HCEC 1CT (cell line): Measurements from ENCODE around the gene CD2AP.
A peak's percentile ranks its signal among the peaks of the same experiment; 100 is the strongest.
"Not testable (repeated sequence)": the region's sequence is repeated elsewhere in the genome, so short reads cannot be mapped to it uniquely, and the experiment has no call there.

Experiments
- DNase-seq: peaks from one replicate; pipeline ENCODE4 v3.0.0-alpha.2; 2017

Gene CD2AP

GRCh38 chr6:47574789-47575188 lies 97.2 kb downstream of the CD2AP start:
- no peak for DNase-seq

GRCh38 chr6:47579040-47579439 lies 101.5 kb downstream of the CD2AP start:
- no peak for DNase-seq

DNA sequence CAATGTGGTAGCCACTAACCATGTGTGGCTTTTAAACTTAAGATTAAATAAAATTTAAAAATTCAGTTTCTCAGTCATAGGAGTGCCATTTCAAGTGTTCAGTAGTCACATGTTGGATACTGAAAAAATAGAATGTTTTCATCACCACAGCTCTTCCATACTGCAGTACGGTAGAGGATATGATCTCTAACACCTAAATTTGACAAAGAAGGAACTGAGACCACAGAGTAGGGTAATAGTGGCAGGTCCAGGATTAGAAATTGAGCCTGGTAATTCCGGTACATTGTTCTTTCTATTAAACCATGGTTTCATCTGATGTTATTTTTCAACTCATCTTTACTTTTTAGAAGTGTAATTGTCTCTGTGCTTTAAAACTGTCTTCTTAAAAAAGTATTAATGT lies 104.0 kb downstream of the CD2AP start:
- no peak for DNase-seq

DNA sequence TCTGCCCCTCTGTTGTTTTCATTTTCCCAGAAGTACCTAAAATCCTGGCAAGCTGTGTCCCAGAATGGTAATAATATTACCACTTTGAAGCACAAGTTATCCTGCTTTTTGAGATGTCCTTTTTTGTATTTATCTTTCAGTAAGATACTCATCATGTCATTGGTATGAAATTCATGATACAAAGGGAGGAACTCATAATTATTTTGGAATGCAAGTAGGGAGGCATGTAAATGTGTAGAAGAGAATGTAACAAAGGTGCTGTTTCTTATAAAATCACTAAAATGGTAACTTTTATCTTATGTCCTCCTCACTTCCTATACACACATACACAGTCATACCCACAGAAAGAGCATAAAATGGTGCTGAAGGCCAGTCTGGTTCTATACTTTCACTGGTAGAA lies 109.9 kb downstream of the CD2AP start:
- peak; percentile 45 for DNase-seq

DNA sequence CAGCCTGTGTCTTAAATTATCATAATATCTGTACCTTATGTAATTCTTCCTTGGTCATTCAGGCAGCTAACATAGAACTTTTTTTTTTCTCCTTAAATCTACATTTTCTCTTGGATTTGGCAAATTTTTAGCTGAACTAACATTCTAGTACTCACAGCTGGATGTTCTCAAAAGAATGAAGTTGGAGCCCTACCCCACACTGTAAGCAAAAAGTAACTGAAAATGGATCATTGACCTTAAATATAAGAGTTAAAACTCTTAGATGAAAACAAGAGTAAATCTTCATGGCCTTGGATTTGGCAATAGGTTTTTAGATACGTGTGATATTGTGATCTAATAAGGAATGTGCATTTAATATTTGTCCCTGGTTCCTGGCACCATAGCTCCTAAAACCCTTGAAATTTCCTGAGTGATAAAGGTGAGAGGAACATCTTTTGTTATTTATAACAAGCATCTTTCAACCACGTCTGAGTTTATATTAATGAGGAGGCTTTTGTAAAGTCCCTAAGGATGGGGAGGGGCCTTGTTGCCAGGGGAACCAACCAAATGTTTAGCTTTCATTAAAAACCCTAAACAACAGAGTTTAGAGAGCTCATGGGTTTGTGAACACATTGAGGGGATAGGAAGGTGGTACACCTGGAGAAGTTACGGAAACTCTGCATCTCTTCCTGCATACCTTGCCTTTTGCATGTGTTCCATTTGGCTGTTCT lies 114.7 kb downstream of the CD2AP start:
- no peak for DNase-seq

GRCh38 chr6:47593979-47594378 lies 116.4 kb downstream of the CD2AP start:
- DNase-seq: no peak

DNA sequence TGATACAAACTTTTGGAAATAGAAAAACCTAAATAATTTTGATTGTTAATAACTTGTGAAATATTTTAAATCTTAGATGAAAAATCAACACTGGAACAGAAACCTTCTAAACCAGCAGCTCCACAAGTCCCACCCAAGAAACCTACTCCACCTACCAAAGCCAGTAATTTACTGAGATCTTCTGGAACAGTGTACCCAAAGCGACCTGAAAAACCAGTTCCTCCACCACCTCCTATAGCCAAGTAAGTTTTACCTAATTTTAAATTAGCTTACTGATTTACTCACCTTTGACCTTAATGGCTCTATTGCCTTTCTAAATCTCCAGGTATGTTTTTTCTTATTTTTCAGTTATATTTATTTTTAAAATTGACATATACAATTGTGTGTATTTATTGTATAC lies 118.2 kb downstream of the CD2AP start:
- DNase-seq: no peak

DNA sequence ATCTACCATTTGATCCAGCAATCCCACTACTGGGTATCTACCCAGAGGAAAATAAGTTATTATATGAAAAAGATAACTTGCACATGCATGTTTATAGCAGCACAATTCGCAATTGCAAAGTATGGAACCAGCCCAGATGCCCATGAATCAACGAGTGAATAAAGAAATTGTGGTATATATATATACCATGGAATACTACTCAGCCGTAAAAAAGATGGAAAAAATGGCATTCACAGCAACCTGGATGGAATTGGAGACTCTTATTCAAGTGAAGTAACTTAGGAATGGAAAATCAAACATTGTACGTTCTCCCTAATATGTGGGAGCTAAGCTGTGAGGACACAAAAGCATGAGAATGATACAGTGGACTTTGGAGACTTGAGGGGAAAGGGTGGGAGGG lies 120.8 kb downstream of the CD2AP start:
- no peak for DNase-seq

GRCh38 chr6:47599512-47599911 lies 121.9 kb downstream of the CD2AP start:
- no peak for DNase-seq

- no peak for DNase-seq
Observed at GRCh38 chr6:47603227-47603626, 125.6 kb downstream of the CD2AP start.

GRCh38 chr6:47603995-47604394 lies 126.4 kb downstream of the CD2AP start:
- DNase-seq: no peak

DNA sequence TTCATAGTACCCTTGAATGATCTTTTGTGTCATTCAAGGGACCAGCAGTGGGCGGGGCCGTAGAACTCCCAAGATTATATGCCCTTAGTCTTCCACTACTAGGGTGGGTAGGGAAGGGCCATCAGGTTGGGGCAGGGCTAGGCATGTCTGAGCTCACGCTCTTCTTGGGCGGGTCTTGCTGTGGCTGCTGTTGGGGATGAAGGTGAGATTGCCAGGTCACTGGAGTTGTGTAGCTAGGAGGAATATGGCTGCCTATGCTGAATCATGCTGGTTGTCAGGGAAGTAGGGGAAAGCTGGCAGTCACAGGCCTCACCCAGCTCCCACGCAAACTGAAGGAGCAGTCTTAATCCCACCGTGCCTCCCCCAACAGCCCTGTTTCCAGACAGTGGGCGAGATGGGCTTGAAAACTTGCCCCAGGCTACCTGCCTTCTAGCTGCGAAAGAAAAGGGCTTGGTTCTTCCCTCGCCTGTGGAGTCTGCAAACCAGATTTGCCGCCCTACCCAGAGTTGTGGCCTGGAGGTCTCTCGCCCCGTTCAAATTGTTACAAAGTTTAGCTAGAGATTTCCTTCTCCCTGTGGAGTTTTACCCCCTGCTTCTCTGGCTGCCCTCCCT lies 144.4 kb downstream of the CD2AP start:
- no peak for DNase-seq

- no peak for DNase-seq
Observed at GRCh38 chr6:47626782-47627181, 149.2 kb downstream of the CD2AP start.

DNA sequence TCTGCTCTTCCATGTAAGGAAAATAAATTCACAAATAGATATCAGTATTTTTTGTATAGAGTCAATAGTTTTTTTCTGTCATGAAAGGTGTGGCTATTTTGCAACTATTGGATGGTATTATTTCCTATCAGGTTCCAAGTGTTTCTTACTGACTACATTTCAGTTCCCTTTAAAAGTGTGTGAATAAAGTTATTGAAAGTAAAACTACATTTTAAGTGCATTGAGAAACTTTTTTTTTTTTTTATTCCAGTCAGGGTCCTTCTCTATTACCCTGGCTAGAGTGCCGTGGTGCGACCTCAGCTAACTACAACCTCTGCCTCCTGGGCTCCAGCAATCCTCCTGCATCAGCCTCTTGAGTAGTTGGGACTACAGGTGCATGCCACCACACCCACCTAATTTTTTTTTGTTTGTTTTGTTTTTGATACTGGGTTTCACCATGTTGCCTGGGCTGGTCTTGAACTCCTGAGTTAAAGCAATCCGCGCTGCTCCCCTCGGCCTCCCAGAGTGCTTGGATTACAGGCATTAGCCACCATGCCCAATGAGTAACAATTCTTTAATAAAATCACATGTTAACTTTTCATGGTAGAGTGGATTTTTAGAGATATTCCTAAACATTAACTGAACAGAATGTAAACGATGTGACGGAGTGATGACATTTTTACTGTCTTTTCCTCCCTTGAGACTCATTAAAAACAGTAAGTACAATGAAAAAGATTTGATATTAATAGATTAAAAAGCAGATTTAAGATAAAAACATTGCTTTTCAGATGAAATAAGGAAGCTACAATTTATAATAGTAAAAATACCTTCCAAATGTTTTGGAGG lies 151.1 kb downstream of the CD2AP start:
- no peak for DNase-seq

DNA sequence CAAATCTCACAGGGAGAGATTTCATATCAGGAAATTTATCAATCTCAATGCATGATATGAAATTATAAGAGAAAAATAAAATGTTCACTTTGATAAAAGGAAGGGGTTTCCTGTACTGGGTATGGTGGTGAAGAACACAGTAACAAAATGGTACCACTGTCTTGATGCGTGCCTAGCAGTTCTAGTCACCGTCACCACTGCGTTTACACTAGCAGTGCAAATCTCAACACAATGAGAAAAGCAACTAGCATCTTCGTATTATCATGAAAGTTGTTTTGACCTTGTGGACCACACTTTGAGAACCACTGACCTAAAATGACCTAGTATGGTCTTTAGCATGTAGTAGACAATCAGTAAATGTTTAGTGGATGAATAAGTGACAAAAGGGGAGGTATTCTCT lies 152.4 kb downstream of the CD2AP start:
- no peak for DNase-seq

- DNase-seq: no peak
Observed at GRCh38 chr6:47630587-47630986, 153.0 kb downstream of the CD2AP start.

DNA sequence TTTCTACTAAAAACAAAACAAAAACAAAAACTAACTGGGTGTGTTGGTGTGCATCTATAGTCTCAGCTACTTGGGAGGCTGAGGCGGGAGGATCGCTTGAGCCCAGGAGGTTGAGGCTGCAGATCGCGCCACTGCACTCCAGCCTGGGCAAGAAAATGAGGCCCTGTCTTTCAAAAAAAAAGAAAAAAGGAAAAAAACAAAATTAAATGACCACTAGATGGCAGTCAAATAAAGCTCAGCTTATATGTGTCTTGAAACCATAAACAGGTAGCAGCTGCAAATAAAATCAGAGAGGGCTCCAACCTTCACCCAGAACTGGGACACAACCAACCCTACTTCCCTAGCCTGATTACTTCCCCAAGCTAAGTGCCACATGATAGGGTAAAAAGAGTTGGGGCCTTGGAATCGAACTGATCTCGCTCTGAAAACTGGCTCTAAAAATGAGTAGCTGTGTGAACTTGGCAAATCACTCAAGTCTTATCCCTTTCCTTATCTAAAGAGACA lies 153.7 kb downstream of the CD2AP start:
- DNase-seq: peak; percentile 36

DNA sequence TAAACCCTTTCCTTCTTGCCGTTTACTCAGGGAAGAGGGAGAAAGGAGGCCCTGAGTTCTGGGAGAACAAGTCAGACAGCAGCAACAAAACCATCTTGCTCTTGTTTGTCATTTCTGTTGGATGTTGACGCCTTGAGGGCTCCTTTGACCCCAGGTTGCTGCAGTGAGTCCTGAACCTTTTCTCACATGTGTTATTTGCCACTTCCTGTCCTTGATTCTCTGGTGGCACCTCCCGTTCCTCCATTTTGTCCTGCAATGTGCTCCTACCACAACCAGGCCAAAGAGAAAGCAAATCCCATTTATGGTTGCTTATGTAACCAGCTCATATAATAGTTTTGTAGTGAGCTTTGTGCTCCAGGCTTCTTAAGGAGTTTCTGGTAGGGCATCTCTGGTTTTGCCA lies 154.2 kb downstream of the CD2AP start:
- no peak for DNase-seq

DNA sequence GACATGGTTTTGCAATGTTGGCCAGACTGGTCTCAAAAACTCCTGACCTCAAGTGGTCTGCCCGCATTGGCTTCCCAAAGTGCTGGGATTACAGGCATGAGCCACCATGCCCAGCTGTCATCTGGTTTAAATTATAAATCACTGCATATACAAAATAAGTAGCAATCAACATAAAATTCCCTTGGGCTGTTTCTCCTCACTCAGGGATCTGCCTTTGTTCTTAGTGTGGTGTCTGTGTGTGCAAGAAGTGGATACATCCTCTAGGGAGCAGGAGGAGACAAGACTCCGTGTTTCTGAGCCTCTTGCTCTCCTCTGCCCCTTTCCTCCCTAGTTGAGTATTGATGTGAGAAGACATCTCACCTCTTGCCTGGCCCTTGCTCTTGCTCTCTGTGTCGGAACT lies 155.6 kb downstream of the CD2AP start:
- DNase-seq: peak; percentile 30

DNA sequence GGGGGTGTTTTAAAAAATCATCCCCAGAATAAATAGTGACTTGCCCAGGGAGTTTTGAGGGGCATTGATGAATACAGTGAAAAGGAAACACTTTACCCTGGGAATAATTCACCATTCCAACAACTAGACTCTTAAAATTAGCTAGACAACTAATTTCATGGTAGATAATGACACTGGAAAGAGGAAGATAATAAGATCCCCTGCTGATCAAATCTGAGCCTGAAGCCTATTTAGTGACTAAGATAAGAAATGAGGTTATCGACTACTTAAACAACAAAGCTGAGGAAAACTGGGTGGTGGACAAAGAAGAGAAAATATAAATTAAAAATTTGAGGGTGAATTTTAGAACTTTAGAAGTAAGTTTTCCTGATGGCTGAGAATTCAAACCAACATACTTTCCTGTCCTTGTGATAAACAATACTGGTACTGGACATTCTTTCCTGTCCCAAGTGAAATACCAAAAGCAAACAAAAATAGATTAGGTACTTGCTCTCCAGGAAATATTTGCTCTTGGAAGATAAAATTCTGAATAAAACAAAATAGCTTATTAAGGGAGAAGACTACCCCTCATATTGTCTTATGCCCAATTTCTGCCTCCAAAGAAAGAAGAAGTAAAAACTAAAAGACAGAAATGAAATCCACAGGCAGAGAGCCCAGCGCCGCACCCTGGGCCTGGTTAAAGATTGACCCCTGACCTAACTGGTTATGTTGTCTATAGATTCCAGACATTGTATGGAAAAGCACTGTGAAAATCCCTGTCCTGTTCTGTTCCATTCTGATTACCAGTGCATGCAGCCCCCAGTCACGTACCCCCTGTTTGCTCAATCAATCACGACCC lies 156.8 kb downstream of the CD2AP start:
- DNase-seq: no peak

GRCh38 chr6:47646689-47647088 lies 169.1 kb downstream of the CD2AP start:
- no peak for DNase-seq

DNA sequence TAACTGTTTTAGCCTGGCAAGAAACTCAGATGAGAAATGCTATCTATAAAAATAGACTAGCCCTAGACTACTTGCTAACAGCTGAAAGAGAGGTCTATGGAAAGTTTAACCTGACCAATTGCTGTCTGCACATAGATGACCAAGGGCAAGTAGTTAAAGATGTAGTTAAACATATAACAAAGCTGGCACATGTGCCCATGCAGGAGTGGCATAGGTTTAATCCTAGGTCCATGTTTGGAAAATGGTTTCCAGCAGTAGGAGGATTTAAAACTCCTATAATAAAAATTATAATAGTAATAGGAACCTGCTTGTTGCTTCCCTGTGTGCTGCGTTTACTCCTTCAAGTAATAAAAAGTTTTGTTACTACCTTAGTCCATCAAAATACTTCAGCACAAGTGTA lies 169.6 kb downstream of the CD2AP start:
- DNase-seq: no peak

DNA sequence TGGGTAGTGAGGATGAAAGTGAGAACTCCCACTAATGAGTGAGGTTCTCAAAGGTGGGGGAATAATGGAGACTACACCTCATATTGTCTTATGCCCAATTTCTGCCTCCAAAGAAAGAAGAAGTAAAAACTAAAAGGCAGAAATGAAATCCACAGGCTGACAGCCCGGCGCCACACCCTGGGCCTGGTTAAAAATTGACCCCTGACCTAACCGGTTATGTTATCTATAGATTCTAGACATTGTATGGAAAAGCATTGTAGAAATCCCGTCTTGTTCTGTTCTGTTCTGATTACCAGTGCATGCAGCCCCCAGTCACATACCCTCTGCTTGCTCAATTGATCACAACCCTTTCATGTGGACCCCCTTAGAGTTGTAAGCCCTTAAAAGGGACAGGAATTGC lies 170.0 kb downstream of the CD2AP start:
- DNase-seq: not testable (repeated sequence)
